Measurements from ENCODE around the gene CST7.

GRCh38 chr20:24996449-24997377, 47.6 kb downstream of the CST7 start:
- TF ChIP-seq REST (IDR thresholded peaks at IDR 0.05): no peak
- TF ChIP-seq RFX5 (IDR thresholded peaks at IDR 0.05): no peak
- TF ChIP-seq, protein P1, sequence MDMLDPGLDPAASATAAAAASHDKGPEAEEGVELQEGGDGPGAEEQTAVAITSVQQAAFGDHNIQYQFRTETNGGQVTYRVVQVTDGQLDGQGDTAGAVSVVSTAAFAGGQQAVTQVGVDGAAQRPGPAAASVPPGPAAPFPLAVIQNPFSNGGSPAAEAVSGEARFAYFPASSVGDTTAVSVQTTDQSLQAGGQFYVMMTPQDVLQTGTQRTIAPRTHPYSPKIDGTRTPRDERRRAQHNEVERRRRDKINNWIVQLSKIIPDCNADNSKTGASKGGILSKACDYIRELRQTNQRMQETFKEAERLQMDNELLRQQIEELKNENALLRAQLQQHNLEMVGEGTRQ (IDR thresholded peaks at IDR 0.05): no peak
- TF ChIP-seq CTCF (IDR thresholded peaks at IDR 0.05): no peak
- TF ChIP-seq MAFK (IDR thresholded peaks at IDR 0.05; ENCODE audit: partially characterized antibody): no peak
- no peak for TF ChIP-seq POLR2A (IDR thresholded peaks at IDR 0.05; ENCODE audit: low read length)
